VCaP (cell line): Measurements from ENCODE around the gene TUBB4A.
A peak's percentile ranks its signal among the peaks of the same experiment; 100 is the strongest.

Experiments
- H3K27ac ChIP-seq: fragments of 450-650 bp; 2 replicates; pipeline ENCODE4 v1.5.1; 2017
- CTCF ChIP-seq: fragments of 450-650 bp; conservative IDR thresholded peaks from 2 replicates; pipeline ENCODE4 v1.5.1; 2017; ENCODE audit warnings: mild to moderate bottlenecking, moderate library complexity

Gene TUBB4A

GRCh38 chr19:6489278-6490061, 12.6 kb downstream of the TUBB4A start:
- no peak overlapping the region for H3K27ac ChIP-seq
- TF ChIP-seq CTCF = no peak

GRCh38 chr19:6484831-6485230, 17.3 kb downstream of the TUBB4A start:
- TF ChIP-seq CTCF = no peak
- no peak overlapping the region for H3K27ac ChIP-seq

GRCh38 chr19:6484230-6484629, 17.9 kb downstream of the TUBB4A start:
- H3K27ac ChIP-seq = no peak overlapping the region
- TF ChIP-seq CTCF = no peak

GRCh38 chr19:6483235-6483634, 18.9 kb downstream of the TUBB4A start:
- TF ChIP-seq CTCF = no peak
- H3K27ac ChIP-seq = no peak overlapping the region

- no peak for TF ChIP-seq CTCF
- no peak overlapping the region for H3K27ac ChIP-seq
Measured at GRCh38 chr19:6482343-6482686, 19.8 kb downstream of the TUBB4A start.

GRCh38 chr19:6481541-6482342, 20.4 kb downstream of the TUBB4A start, which contains the start of gene DENND1C:
Gene DENND1C (minus strand): TSS chr19:6481787. CDS start chr19:6481695, 92 bp downstream.
- H3K27ac ChIP-seq = no peak within 1 kb of the TSS
- peak; percentile 39 for TF ChIP-seq CTCF

GRCh38 chr19:6480848-6481415, 21.2 kb downstream of the TUBB4A start:
- no peak overlapping the region for H3K27ac ChIP-seq

More at GRCh38 chr19:6480848-6481415, 21.2 kb downstream of the TUBB4A start:
- no peak for TF ChIP-seq CTCF
